ENCODE data around the gene DCST1.

DCST1 gene

GRCh38 chr1:155034318-155035208, 939 bp downstream of the DCST1 start:
- TF ChIP-seq FOXP2 (optimal IDR thresholded peaks at IDR 0.05; ENCODE audit: borderline replicate concordance, extremely low read depth, extremely low read length, insufficient read depth), result no peak
- no peak for TF ChIP-seq REST (IDR thresholded peaks at IDR 0.05; ENCODE audit: insufficient read depth in 1 of 2, low read depth in 2 of 2, low read length in 2 of 2)
- TF ChIP-seq TAF1 (IDR thresholded peaks at IDR 0.05; ENCODE audit: borderline replicate concordance, insufficient read depth, low read length), result no peak
- TF ChIP-seq POLR2AphosphoS5 (IDR thresholded peaks at IDR 0.05; ENCODE audit: low read depth, low read length), result no peak
- TF ChIP-seq SIN3A (IDR thresholded peaks at IDR 0.05; ENCODE audit: borderline replicate concordance, insufficient read depth, low read length), result no peak

- TF ChIP-seq REST (IDR thresholded peaks at IDR 0.05; ENCODE audit: insufficient read depth in 1 of 2, low read depth in 2 of 2, low read length in 2 of 2) (no peak), FOXP2 (optimal IDR thresholded peaks at IDR 0.05; ENCODE audit: borderline replicate concordance, extremely low read depth, extremely low read length, insufficient read depth) (no peak), TAF1 (IDR thresholded peaks at IDR 0.05; ENCODE audit: borderline replicate concordance, insufficient read depth, low read length) (no peak), POLR2AphosphoS5 (IDR thresholded peaks at IDR 0.05; ENCODE audit: low read depth, low read length) (no peak), SIN3A (IDR thresholded peaks at IDR 0.05; ENCODE audit: borderline replicate concordance, insufficient read depth, low read length) (no peak)
Observed at GRCh38 chr1:155035936-155036335, 2.3 kb downstream of the DCST1 start.

GRCh38 chr1:155037043-155037442, 3.4 kb downstream of the DCST1 start:
- TF ChIP-seq POLR2AphosphoS5 (IDR thresholded peaks at IDR 0.05; ENCODE audit: low read depth, low read length) (no peak), REST (IDR thresholded peaks at IDR 0.05; ENCODE audit: insufficient read depth in 1 of 2, low read depth in 2 of 2, low read length in 2 of 2) (no peak), FOXP2 (optimal IDR thresholded peaks at IDR 0.05; ENCODE audit: borderline replicate concordance, extremely low read depth, extremely low read length, insufficient read depth) (no peak), TAF1 (IDR thresholded peaks at IDR 0.05; ENCODE audit: borderline replicate concordance, insufficient read depth, low read length) (no peak), SIN3A (IDR thresholded peaks at IDR 0.05; ENCODE audit: borderline replicate concordance, insufficient read depth, low read length) (no peak)

- TF ChIP-seq POLR2AphosphoS5 (IDR thresholded peaks at IDR 0.05; ENCODE audit: low read depth, low read length), result no peak
- no peak for TF ChIP-seq REST (IDR thresholded peaks at IDR 0.05; ENCODE audit: insufficient read depth in 1 of 2, low read depth in 2 of 2, low read length in 2 of 2)
- no peak for TF ChIP-seq TAF1 (IDR thresholded peaks at IDR 0.05; ENCODE audit: borderline replicate concordance, insufficient read depth, low read length)
- no peak for TF ChIP-seq SIN3A (IDR thresholded peaks at IDR 0.05; ENCODE audit: borderline replicate concordance, insufficient read depth, low read length)
- TF ChIP-seq FOXP2 (optimal IDR thresholded peaks at IDR 0.05; ENCODE audit: borderline replicate concordance, extremely low read depth, extremely low read length, insufficient read depth), result no peak
Observed at GRCh38 chr1:155037851-155038441, 4.3 kb downstream of the DCST1 start.

Measured in PFSK-1 (cell line).